ENCODE data around the gene PTGDS.

PTGDS gene

DNA sequence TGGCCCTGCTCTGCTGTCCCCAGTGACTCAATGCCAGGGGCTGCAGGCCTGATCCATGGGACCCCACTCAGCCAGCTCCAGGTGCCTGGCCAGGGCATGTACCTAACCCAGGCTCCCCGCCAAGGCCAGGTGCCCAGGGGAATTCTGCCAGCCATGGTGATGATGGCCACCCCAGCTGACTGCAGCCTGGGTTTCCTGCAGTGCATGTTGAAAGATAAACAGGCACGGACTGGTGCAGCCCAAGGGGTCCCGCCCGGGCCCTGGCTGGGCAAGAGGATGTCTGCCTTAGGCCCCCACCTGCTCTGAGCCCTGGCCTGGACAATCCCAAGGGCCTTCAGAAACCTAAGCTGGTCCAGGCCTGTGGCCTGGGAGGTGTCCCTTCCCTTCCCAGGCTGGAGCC, 49.5 kb downstream of the PTGDS start:
- DNase-seq: no peak

DNA sequence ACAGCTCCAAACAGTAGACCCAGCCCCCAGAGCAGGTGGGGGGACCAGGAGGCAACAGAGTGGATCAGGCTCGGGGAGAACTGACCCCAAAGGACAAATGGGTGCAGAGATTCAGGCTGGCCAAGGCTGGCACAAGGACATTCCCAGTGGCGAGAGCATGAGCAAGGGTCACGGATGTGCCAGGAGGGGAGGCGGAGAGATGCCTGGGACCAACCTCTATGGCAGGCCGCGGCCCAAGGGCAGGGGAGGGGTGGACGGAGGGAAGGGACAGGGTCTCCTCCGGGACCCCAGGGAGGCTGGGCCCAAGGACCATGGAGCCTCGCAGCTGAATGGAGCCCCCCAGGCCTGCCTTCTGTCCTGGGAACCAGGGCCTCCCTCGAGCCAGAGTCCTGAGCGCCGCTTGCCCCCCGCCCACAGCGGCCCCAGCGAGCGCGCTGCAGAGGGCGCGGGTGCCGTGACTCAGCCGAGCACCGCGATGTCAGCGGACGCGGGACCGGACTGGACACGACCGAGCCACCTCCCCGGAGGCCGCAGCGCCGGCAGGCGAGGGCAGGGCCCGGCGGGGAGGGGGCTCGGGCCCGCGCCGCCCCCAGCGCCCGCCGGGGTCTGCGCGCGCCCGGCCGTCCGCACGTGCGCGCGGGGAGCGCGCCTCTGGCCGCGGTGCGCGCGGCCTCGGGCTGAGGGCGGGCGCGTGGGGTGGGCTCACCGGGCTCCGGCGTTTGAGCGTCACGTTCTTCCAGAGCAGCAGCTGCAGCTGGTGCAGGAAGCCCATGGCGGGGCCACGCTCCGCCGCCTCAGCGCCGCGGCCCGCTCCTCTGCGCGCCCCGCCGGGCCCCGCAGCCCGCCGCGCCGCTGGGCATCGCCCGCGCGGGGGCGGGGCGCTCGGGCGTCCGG, 50.3 kb downstream of the PTGDS start, which contains the start of gene ABCA2:
Gene ABCA2 (minus strand): TSS at position 869 of the 894 bp plus-strand sequence. CDS start 97 bp downstream, at position 772.
- no peak for DNase-seq

DNA sequence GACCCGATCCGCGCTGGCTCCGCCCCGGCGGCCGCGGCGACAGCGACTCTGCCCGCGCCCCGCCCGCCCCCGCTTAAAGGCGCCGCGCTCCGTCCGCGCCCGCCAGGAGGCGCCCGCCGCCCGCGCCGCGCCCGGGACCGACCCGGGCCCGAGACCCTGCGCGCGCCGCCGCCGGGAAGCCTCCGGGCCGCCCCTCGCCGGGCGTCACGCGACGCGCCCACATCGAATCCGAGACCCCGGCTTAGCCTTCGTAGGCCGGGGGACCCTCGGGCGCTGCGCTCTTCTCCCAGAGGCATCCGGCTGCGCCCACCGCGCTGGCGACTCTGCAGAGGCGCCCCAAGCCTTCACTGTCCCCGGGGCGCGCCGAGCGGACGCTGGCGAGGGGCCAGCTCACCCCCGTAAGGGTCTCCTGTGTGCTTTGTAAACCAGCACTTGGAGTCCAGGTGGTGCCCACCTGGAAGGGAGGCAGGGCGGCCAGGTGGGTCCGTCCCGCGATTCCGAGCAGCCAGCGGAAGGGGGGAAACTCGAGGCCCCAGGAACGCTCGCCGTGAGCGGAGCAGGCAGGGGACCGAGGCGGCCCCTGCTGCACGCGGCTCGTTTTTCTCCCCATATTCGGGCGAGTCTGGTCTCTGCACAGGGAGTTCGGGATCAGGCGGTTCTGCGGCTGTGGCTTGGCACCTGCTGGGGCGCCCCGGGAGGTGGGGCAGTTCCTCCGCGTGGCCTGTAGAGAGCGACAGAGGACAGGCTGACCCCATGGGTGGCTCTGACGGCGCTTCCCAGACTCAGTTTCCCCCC, 51.2 kb downstream of the PTGDS start:
- peak; percentile 65 for DNase-seq

- peak; percentile 84 for DNase-seq
Observed at GRCh38 chr9:137029058-137029936, 52.0 kb downstream of the PTGDS start.

GRCh38 chr9:137030006-137030405, 52.7 kb downstream of the PTGDS start:
- no peak for DNase-seq

DNA sequence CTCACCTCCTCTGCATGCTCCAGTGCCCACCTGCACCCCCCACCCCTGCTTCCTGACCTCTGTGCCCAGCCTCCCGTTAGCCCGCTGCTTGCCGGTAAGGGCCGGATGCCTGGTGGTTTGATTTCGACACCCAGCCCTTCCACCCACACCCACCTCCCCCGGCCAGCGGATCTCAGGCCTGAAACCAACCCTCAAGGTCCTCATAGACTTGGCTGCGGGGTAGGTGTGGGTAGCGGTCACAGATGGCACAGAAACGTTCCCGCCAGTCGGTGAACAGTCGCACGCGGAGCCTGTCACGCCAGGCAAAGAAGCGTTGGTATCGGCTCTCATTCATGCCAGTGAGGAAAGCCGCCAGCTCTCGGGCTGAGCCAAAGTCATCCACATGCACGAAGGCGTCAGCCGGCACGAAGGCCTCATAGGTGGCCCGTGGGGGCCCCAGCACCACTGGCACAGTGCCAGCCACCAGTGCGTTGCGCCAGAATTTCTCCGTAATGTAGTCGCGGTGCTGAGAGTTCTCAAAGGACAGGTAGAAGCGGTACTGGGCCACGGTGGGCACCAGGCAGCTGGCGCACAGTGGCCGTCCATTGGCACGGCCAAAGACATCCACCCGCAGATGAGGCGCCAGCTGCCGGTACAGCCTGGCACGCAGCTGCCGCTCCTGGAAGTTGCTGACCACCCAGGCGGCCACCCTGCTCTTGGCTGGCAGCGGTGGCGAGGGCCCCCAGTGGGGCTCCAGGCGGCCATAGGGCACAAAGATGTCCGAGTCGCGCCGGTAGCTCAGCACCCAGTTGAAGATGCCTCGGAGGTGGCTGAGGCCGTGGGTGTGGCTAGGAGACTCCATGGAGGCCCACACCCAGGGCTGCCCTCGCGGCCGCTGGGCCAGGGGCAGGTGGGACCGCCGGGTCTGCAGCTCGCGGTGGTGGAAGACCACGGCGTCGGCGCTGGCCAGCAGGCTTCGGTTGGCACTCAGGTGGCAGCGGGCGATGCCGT, 53.5 kb downstream of the PTGDS start:
- peak; percentile 18 for DNase-seq
